Lower leg skin (tissue), 3 donors: ENCODE measurements around the gene TENT4A.

Experiments
- CTCF ChIP-seq, 3 donors: fragments of 450-650 bp; IDR thresholded peaks; one replicate each; pipeline ENCODE4 v1.5.1; 2016; ENCODE audit warnings: antibody characterized with exemption in 3 of 3, mild to moderate bottlenecking in 3 of 3, moderate library complexity in 2 of 3
- POLR2A ChIP-seq, 2 donors: fragments of 450-650 bp; IDR thresholded peaks; one replicate each; pipeline ENCODE4 v1.6.1; 2016 to 2017; ENCODE audit warnings: antibody characterized with exemption in 2 of 2, mild to moderate bottlenecking in 1 of 2, moderate library complexity in 1 of 2

GRCh38 chr5:6765612-6766525 is 52.6 kb downstream of the TENT4A start:
- no peak for TF ChIP-seq CTCF (IDR thresholded peaks at IDR 0.05)
- no peak for TF ChIP-seq POLR2A (IDR thresholded peaks at IDR 0.05)
